Renal cortex interstitium (tissue), 11 donors: ENCODE results near the gene B4GALT1. TPM values are rescaled to one million over a fixed set of nuclear protein-coding genes. Genes with fewer than 3 reads are reported as not detected.

Experiments used
- DNase-seq, 11 donors: peaks; one replicate each; pipeline ENCODE4 v3.0.0-alpha.2; 2013; ENCODE audit warnings: low read depth in 9 of 11, low spot score in 4 of 11; ENCODE audit errors: extremely low read depth in 1 of 11
- polyA plus RNA-seq, 3 donors: library from polyadenylated mRNA; unstranded; fragments of 120-200 nt; gene quantifications; one replicate each; pipeline ENCODE4 v1.2.1, GENCODE V29; 2013; ENCODE audit not compliant: insufficient read length in 3 of 3

B4GALT1 gene
- polyA plus RNA-seq, 3 donors, result 102 to 154 (median 129) TPM

DNA sequence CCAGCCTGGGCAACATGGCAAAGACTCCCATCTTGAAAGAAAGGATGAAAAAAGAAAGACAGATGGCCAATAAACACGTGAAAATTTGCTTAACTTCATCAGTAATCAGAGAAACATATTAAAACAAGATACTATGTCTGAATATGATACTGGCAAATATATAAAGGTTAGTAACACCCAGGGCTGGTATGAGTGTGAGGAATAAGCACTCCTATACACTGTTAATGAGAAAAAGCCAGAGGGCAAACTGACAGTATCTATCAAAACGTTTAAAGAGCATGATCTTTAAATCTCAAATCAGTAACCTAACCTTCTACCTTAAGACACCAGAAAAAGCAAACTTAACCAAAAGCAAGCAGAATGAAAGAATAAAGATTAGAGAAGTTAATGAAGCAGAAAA lies 14.1 kb downstream of the B4GALT1 start:
- DNase-seq, result no peak

DNA sequence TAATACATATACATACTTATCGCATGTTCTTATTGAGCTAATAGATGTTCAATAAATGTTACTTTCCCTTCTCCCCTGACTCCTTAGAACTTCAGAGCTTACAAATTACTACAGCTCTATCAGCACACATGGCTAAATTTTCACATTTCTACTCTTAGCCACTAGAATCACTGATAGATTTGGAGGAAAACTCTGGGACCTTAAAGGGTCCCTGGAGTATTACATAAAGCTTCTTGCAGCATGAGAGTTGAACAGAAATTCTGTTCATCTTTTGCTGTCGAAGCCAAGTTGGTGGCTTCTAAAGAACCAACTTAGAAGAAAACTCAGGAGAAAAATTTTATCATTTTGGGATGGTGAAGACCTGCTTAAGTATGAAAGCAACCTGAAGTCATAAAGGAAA lies 15.5 kb downstream of the B4GALT1 start:
- no peak for DNase-seq

DNA sequence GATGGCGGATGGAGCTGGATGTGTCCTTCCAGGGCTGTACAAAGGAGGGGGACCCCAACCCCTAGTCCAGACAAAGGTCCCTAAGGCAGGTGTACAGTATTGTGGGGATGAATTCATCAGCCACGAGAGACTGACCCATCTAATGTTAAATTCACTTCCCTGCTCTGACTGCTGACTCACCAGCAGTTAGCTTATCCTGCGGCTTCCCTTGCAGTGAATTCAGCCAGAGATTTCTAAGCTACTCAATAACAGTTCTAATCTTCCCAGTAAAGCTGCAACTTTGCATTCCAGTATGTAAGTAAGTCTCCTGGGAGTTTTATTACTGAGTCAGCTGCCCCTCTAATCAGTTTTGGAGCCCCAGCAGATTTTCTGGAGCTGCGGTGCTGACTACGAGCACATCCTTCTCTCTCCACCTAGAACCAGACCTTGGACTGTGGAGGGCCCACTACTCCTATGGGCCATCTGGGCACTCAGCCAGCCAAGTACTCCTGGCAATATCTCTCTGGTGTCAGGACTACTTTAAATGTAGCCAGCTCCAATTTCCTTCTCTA lies 16.1 kb downstream of the B4GALT1 start:
- DNase-seq, result no peak

DNA sequence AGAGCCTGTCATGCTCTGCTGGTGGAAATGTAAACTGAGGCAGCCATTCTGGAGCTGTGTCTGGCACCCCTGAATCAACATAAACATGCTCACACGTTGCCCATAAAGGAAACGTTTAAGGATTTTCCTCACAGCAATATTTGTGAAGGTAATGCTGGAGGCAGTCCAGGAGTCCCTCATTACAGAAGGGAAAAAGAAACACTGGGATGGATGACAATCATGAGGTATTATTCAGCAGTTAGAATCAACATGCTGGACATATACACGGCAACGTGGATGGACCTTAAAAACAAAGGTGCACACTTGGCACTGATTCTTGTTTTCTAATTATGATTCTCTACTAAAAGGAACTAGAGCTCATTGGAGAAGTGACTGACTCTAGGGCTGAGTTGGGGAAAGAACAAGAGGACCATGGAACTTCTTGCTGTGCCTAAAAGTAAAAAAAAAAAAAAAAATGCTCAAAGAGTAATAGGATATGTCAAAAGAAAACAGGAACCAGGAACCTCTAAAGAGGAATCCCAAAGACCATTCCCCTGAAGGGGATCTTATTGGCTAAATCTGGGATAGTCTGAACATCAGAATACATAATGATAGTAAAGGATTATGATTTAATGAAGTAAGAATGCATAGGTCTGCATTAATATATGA lies 18.6 kb downstream of the B4GALT1 start:
- DNase-seq, result no peak

DNA sequence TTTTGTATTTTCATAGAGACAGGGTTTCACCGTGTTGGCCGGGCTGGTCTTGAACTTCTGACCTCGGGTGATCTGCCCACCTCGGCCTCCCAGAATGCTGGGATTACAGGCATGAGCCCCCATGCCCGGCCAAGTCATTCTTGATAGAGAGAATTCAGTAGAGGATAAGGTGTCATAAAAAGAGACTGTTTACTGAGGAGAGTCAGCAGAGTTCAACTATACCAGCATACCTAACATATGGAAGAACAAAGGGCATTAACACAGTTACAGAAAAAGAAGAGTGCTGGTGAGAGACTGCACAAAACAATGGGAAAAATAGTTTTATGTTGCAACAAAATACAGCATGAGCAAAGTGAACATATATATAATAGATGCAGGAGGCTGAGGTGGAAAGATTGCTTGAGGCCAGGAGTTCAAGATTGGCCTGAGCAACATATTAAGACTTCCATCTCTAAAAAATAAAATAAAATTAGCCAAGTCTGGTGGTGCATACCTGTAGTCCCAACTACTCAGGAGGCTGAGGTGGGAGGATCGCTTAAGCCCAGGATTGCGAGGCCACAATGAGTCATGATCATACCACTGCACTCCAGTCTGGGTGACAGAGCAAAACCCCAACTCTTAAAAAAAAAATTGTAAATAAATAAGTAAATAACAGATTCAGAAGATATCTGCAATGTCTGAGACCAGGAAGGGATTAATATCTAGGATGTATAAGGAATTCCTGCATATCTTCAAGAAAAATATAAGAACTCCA lies 19.5 kb downstream of the B4GALT1 start:
- no peak for DNase-seq

DNA sequence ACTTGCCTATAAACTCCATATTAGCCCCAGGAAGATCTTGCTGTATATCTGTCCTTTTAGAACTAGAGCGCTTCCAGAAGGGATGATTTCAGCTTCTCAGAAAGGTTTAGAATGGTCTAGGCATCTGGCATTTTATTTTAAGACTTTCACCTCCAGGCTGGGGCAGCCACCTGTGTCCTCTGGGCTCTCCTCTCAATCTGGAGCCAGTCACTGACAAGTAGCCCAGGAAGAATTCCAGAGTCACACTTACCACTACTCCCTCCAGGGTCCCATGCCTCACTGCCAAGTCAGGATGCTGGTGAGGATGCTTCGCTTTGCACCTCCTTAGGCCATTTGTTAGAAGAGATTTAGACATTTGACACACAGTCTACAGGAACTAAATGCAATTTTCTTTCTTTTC lies 20.8 kb downstream of the B4GALT1 start:
- no peak for DNase-seq

DNA sequence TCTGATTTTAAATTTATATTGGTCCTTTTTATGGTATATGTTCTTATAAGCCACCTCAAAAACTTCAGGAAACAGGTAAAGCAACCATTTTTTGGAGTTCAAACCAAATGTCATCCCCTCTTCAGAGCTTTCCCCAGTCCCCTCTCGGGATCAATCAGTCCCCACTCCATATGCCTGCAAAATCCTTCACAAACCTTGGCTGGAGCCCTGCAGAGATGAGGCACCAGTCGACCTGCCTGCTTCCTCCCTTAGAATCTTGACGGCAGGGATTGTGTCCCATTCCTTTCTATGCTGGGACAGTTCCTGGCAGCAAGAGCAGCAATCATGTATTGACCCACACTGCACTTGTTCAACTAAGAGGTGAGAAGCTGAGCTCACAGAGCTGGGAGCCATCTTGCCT lies 22.6 kb downstream of the B4GALT1 start:
- DNase-seq, result no peak

DNA sequence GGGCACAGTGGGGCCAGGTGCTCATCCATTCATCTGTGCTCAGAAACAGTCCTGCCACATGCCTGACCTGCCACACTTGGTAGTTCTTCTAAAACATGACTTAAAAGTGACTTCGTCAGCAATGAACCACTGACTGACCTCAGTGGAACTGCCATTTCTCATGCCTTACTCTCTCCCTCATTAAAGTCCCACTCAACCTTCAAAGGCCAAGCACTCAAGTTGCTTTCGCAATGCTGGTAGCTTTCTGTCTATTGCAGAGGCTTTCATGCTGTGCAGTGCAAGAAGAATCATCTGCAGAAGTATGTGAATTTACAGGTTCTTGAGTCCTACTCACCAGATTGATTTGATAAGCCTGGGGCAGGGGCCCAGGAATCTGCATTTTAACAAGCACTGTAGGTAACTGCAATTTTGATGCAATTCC lies 23.9 kb downstream of the B4GALT1 start:
- no peak for DNase-seq

DNA sequence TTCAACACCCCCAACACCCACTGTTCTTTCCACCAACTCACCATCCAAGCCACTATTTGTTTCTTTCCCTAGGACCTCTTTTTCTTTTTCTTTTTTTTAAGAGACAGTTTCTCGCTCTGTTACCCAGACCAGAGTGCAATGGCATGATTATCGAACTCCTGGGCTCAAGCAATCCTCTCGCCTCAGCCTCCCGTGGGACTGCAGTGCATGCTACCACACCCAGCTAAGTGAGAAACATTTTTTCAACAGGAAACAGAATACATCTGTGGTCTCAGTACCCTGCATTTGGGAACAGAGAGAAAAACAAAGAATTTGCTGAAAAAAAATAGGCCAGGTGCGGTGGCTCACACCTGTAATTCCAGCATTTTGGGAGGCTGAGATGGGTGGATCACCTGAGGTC lies 24.6 kb downstream of the B4GALT1 start:
- DNase-seq, result no peak

DNA sequence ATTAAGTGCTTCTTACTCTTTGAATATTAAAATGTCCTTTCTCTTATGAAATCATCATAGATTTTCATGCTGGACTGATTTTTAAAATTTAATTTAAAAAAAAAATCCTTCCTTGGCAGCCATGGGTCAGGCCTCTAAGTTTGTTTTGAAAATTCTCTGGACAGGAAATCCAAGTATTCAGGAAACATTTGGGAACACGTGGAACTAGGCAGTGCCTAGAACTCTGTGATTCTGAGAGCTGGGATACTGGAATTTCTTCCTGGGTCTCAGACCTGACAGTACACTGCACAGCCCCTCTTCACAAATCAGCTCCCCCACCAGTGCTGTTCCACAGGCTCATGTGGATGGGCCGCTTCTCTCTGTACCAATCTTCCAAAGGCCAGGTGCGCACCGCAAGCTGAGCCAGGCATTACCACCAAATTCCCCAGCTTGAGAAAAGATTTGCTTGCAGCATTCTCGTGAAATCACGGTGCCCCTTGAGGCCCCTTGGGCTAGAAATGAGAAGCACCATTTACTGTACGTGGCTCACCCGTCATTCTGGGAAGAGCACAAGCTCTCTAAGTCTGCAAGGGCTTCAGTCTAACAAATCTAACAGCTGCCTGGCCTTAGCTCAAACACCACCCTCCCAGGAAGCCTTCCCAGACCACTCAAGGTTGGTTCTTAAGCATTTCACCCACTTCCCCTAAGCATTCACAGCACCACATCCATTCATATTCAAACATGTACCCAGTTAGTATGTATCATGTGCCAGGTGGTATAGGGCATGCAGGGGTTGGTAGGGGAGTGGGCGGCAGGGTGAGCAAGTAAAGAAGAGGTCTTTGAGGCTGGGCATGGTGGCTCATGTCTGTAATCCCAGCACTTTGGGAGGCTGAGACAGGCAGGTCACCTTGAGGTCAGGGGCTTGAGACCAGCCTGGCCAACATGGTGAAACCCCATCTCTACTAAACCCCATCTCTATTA lies 26.5 kb downstream of the B4GALT1 start:
- no peak for DNase-seq

DNA sequence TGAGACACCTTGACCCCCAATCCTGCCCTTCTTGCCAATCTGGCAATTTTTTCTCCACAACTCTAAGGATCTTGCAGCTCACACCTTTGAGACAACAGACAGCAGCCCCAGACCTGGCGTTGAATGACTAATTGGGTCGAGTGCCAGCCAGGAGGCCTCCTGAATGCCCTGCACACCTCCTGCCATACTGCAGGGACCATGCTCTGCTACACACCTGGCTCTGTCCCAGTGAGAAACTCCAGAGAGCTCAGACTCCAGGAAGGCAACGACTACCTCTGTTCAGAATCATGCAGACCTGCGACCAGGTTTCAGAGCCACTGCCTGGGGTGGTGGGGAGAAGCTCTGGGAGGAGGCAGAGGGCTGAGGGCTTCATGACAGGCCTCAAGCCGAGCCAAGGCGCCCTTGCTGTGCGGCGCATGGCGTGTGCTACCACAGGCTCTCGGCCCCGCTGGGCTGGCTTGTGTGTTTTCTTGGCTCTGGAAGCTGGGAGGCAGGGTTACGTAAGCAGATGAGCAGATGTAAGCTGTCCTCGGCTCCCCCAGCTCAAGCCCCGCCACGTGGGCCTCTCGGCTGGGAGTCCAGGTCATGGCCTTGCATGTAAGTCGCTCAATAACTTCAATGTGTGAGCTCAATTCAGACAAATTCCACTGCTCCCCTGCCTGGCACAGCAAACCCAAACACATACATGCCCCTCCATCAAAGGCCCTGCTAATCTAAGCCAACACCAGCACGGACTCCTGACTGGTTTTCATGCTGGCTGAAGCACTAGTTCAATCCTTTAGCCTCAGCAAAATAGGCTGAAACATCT lies 27.5 kb downstream of the B4GALT1 start:
- DNase-seq, result peak in 2 of 11 donors; percentile 62 to 73

DNA sequence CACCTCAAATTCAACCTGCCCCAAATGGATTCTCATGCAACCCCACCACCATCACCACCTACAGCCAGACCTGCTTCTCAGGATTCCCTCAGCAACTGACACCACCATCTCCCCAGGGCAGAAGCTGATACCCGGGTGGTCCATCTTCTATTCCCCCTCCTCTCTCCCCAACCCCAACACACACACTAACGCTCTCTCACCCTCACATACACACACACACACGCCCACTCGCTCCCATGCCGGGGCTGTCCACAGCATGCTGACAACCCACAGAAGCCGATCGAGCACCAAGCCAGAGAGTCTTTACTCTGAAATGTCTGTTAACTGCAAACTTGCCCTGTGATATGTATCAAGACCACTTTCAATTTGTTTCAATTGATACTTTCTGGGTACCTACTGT lies 28.4 kb downstream of the B4GALT1 start:
- no peak for DNase-seq

DNA sequence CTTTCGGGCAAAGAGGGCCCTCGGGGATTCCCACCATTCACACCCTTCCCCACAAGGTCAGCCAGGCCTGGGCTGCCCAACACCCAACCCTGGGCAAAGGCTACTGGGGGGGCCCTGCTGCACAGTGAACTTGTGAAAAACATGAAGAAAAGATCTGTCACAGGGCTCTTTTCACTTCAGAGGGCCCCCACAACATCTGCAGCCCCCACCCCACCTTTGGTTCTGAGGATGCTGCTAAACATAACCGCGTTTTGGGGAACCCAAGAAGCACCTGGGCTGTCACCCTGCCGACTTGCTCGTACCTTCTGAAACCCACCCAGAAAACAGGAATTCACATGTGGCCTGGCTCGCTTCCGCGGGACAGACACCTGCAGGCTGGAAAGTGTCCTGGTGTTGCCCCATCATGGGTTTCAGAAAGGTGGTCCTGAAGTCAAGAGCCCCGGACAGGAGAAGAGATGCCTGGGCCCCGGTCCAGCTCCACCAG lies 29.3 kb downstream of the B4GALT1 start:
- no peak for DNase-seq

DNA sequence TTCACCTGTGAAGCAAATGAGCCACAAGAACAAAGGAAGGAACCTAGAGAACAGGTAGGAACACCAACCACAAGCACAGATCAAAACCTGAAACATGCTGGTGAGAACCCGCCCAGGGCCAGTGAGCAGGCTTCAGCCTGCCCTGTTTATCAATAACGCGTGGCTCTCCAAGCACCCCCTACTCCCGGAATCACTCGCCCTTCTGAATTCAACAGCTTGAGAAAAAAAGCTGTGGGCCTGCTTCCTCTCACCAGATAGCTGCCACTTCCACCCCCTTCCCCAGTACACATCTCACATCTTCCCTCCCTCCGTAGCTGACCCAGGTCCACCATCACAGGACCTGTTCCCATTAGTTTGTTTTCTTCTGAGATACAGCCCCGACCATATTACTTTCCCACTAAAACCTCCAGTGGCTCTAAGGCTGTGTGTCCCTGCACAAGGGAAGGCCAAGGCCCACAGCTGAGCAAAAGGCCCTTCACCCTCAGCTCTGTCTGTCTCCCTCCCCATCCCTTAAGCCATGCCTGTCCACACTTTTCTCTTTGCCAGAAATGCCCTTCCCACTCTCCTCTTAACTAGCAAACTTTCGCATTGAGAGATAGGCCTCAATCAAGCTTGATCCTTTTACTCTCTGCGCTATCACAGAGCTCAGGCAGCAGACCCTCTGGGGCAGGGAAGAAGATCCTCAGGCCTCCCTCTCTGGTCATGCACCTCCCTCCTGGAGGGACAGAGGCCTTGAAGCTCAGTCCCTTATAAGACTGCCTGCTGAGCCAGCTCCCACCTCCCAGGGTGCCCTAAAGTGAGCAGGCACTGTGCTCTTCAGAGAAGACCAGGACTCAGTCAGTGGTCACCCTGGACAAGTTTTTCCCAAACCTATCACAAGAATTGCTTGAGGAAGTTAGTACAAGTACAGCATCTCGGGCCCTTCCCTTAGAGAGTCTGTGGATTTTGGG lies 30.1 kb downstream of the B4GALT1 start:
- DNase-seq, result no peak

DNA sequence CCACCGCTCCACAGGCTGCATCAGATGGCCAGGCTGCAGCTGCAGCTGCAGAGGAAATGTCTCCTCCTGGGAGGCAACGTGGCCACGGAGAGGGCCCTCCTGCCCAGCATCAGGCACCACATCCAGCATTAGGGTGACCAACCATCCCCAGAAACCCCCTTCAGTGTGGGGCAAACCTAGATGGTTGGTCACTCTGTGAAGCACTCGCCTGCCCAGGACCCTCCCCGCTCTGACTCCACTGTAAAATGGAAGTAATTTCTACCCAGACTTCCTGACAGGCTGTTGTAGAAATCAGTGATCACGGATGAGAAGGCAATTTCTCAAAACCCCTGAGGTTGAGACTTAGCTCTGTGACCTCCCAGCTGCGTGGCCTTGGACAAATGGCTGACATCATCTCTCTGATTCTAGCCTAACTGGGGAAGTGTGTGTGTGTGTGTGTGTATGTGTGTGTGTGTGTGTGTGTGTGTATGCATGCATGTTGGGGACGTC lies 31.6 kb downstream of the B4GALT1 start:
- no peak for DNase-seq

DNA sequence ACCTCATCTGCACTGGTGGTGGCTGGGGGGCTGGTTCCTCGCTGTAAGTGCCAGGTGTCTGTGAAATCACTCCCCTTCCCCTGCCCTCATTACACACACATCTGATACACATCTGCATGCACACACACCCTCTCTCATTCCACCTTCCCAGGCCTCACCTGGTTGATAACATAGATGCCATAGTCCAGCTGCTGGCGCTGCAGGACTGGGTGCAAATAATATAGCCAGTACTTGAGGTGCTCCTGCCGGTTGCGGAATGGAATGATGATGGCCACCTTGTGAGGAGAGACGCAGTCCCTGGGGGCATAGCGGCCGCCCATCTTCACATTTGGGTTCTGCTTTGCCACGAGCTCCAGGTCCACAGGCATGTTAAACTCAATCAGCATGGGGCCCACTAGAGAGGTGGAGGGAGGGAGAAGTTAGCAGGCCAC lies 32.1 kb downstream of the B4GALT1 start:
- no peak for DNase-seq

DNA sequence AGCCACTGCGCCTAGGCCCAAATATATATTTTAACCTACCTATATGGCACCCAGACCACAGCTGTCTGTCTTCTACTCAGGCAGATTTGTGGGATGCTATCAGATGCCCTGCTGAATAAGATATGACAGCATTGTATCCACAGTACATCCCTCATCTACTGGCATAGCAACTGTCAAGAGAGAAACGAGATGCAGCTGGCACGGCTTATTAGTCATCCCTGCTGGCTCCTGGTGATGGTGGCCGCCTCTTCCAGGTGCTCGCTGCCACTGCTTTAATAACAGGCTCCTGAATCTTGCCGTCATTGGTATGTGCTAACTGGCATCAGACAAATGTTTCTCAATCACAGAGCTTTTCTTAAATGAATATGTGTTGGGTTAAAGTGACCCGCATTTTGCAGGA lies 34.0 kb downstream of the B4GALT1 start:
- DNase-seq, result no peak
